GM12891 (cell line): Measurements from ENCODE around the gene TMEM219.
"Not testable (repeated sequence)": the region's sequence is repeated elsewhere in the genome, so short reads cannot be mapped to it uniquely, and the experiment has no call there.

Source experiments
- DNase-seq: peaks from one replicate; pipeline ENCODE4 v3.0.0; 2011; ENCODE audit warnings: low spot score; ENCODE audit not compliant: insufficient read length
- FAIRE-seq: peaks from 2 replicates; lab custom pipeline; 2011; peaks lifted over from hg19 to GRCh38; lab: Jason Lieb, UNC
- PAX5 ChIP-seq: IDR thresholded peaks from 2 replicates; pipeline ENCODE4 v1.6.1; 2011; ENCODE audit warnings: low read length, moderate library complexity, mild to moderate bottlenecking; ENCODE audit not compliant: insufficient read depth, severe bottlenecking
- POLR2A ChIP-seq: IDR thresholded peaks from 2 replicates; pipeline ENCODE4 v1.6.1; 2011; ENCODE audit warnings: low read depth, low read length, control low read depth
- POLR2AphosphoS5 ChIP-seq: IDR thresholded peaks from 2 replicates; pipeline ENCODE4 v1.6.1; 2011; ENCODE audit warnings: low read depth, low read length, control low read depth
- POU2F2 ChIP-seq: IDR thresholded peaks from 2 replicates; pipeline ENCODE4 v1.6.1; 2011; ENCODE audit warnings: low read depth, mild to moderate bottlenecking, control low read depth, low read length, moderate library complexity
- SPI1 ChIP-seq: IDR thresholded peaks from 2 replicates; pipeline ENCODE4 v1.6.1; 2011; ENCODE audit warnings: low read depth, low read length, control low read depth
- TAF1 ChIP-seq: IDR thresholded peaks from 2 replicates; pipeline ENCODE4 v1.6.1; 2011; ENCODE audit warnings: low read depth, low read length, control low read depth

TMEM219 gene

GRCh38 chr16:30010844-30011713 lies 49.2 kb downstream of the TMEM219 start, which contains the start of gene DOC2A:
DOC2A (minus strand) TSS chr16:30011027; CDS start chr16:30010222, 805 bp downstream.
- DNase-seq: peak; percentile 61
- TF ChIP-seq TAF1 (no peak), POLR2A (no peak), POLR2AphosphoS5 (no peak), SPI1 (no peak), POU2F2 (no peak), PAX5 (no peak)
- peak; percentile 69 for FAIRE-seq

- no peak for TF ChIP-seq PAX5
- no peak for TF ChIP-seq POLR2A
- TF ChIP-seq TAF1: no peak
- no peak for TF ChIP-seq POLR2AphosphoS5
- TF ChIP-seq POU2F2: no peak
- TF ChIP-seq SPI1: no peak
- DNase-seq (no peak), FAIRE-seq (no peak)
Measured at GRCh38 chr16:30011714-30012504, 50.0 kb downstream of the TMEM219 start.

- not testable (repeated sequence) for FAIRE-seq, DNase-seq
Measured at GRCh38 chr16:30012598-30012997, 50.7 kb downstream of the TMEM219 start.

- DNase-seq, FAIRE-seq: not testable (repeated sequence)
Measured at GRCh38 chr16:30015450-30015849, 53.6 kb downstream of the TMEM219 start.

GRCh38 chr16:30016555-30017276 lies 54.8 kb downstream of the TMEM219 start:
- no peak for FAIRE-seq
- TF ChIP-seq POLR2A: no peak
- TF ChIP-seq POU2F2: no peak
- TF ChIP-seq POLR2AphosphoS5: no peak
- no peak for TF ChIP-seq PAX5
- TF ChIP-seq TAF1: no peak
- TF ChIP-seq SPI1: no peak
- no peak for DNase-seq

GRCh38 chr16:30017277-30017656 lies 55.4 kb downstream of the TMEM219 start:
- TF ChIP-seq PAX5: no peak
- no peak for TF ChIP-seq POLR2A
- no peak for TF ChIP-seq POLR2AphosphoS5
- no peak for TF ChIP-seq POU2F2
- TF ChIP-seq TAF1: no peak
- no peak for TF ChIP-seq SPI1
- DNase-seq: no peak
- FAIRE-seq: no peak

GRCh38 chr16:30017937-30018336 lies 56.1 kb downstream of the TMEM219 start:
- not testable (repeated sequence) for FAIRE-seq, DNase-seq

GRCh38 chr16:30018731-30019158 lies 56.9 kb downstream of the TMEM219 start:
- no peak for DNase-seq
- no peak for FAIRE-seq
- TF ChIP-seq SPI1 (no peak), POLR2AphosphoS5 (no peak), POLR2A (no peak), POU2F2 (no peak), PAX5 (no peak), TAF1 (no peak)
